IMR-90 (cell line): Measurements from ENCODE around the gene APOH. TPM values are rescaled to one million over a fixed set of nuclear protein-coding genes. Genes with fewer than 3 reads are reported as not detected.

ENCODE experiments used
- ATAC-seq: fragments of 200-7000 bp; cut with Tn5 transposase; 2 replicates; pipeline ENCODE4 v1.9.1; 2020; ENCODE audit warnings: low read depth, mild to moderate bottlenecking, moderate library complexity
- BruUV-seq: library from RNA; stranded (reverse); fragments of 400-500 nt; replicated peaks from 2 replicates; lab custom pipeline; 2021; lab: Mats Ljungman, UMichigan
- CTCF ChIA-PET: fragments of 300-600 bp; formaldehyde crosslinking; extraction: SDS; loops from one replicate; lab custom pipeline; 2021; ENCODE audit warnings: antibody characterized with exemption; lab: Yijun Ruan, JAX
- POLR2A ChIA-PET: fragments of 300-600 bp; sonication (Branson Sonifier 250); formaldehyde crosslinking; loops from one replicate; lab custom pipeline; 2022; ENCODE audit warnings: antibody characterized with exemption; ENCODE audit not compliant: unreplicated experiment; lab: Charles Lee
- DNase-seq: peaks from one replicate; pipeline ENCODE4 v3.0.0; 2013
- H2AFZ ChIP-seq: replicated peaks from 2 replicates; pipeline ENCODE3; 2013; ENCODE audit warnings: low read length, mild to moderate bottlenecking; ENCODE audit not compliant: poor library complexity
- H2AK5ac ChIP-seq: 2 replicates; pipeline ENCODE4 v1.6.1; 2013; ENCODE audit warnings: low read depth, low read length, inconsistent platforms
- H2AK9ac ChIP-seq: replicated peaks from 2 replicates; pipeline ENCODE3; 2013; ENCODE audit warnings: mild to moderate bottlenecking, low read depth, low read length, moderate library complexity; ENCODE audit not compliant: poor library complexity
- H2BK120ac ChIP-seq: 2 replicates; pipeline ENCODE4 v1.6.1; 2013; ENCODE audit warnings: low read depth, low read length, inconsistent platforms
- H2BK15ac ChIP-seq: 3 replicates; pipeline ENCODE4 v1.6.1; 2013; ENCODE audit warnings: low read depth, low read length, inconsistent platforms
- H2BK20ac ChIP-seq: 2 replicates; pipeline ENCODE4 v1.6.1; 2013; ENCODE audit warnings: low read depth, mild to moderate bottlenecking, inconsistent platforms, low read length, moderate library complexity
- H2BK5ac ChIP-seq: 2 replicates; pipeline ENCODE4 v1.6.1; 2013; ENCODE audit warnings: mild to moderate bottlenecking, low read depth, low read length, inconsistent platforms; ENCODE audit not compliant: poor library complexity, severe bottlenecking
- H3K14ac ChIP-seq: replicated peaks from 2 replicates; pipeline ENCODE4 v1.6.1; 2013; ENCODE audit warnings: low read depth, low read length, inconsistent platforms
- H3K18ac ChIP-seq: 2 replicates; pipeline ENCODE4 v1.6.1; 2013; ENCODE audit warnings: low read depth, low read length, control low read depth
- H3K23ac ChIP-seq: 2 replicates; pipeline ENCODE4 v1.6.1; 2013; ENCODE audit warnings: low read depth, low read length, inconsistent platforms
- H3K27ac ChIP-seq: 2 replicates; pipeline ENCODE4 v1.5.1; 2013; ENCODE audit warnings: mild to moderate bottlenecking, control low read depth, low read length; ENCODE audit not compliant: insufficient read depth
- H3K27me3 ChIP-seq: 2 replicates; pipeline ENCODE4 v1.6.1; 2013; ENCODE audit warnings: low read length; ENCODE audit not compliant: control insufficient read depth, insufficient read depth
- H3K36me3 ChIP-seq: 2 replicates; pipeline ENCODE4 v1.6.1; 2013; ENCODE audit warnings: low read length, mixed read lengths; ENCODE audit not compliant: control insufficient read depth, insufficient read depth
- H3K4ac ChIP-seq: 2 replicates; pipeline ENCODE4 v1.6.1; 2013; ENCODE audit warnings: low read depth, low read length, inconsistent platforms
- H3K4me1 ChIP-seq: 2 replicates; pipeline ENCODE4 v1.6.1; 2013; ENCODE audit warnings: low read length, mixed read lengths; ENCODE audit not compliant: control insufficient read depth, insufficient read depth
- H3K4me2 ChIP-seq: 2 replicates; pipeline ENCODE4 v1.6.1; 2013; ENCODE audit warnings: low read depth, mild to moderate bottlenecking, control low read depth, low read length, moderate library complexity
- H3K4me3 ChIP-seq: 2 replicates; pipeline ENCODE4 v1.5.1; 2013; ENCODE audit warnings: low read depth, mild to moderate bottlenecking, control low read depth, low read length, moderate library complexity; ENCODE audit not compliant: insufficient read depth
- H3K56ac ChIP-seq: 2 replicates; pipeline ENCODE4 v1.6.1; 2013; ENCODE audit warnings: low read length, inconsistent platforms; ENCODE audit not compliant: insufficient read depth; ENCODE audit errors: extremely low read depth
- H3K79me1 ChIP-seq, 2 experiments: 2 replicates each; pipeline ENCODE4 v1.6.1; 2013; ENCODE audit warnings: low read length in 2 of 2, inconsistent platforms in 1 of 2, low read depth in 1 of 2
- H3K9ac ChIP-seq: 2 replicates; pipeline ENCODE4 v1.6.1; 2013; ENCODE audit warnings: low read depth, low read length, control low read depth
- H3K9me1 ChIP-seq: 2 replicates; pipeline ENCODE4 v1.6.1; 2013; ENCODE audit warnings: low read length, inconsistent platforms; ENCODE audit not compliant: insufficient read depth
- H3K9me3 ChIP-seq: 2 replicates; pipeline ENCODE4 v1.6.1; 2013; ENCODE audit warnings: low read length; ENCODE audit not compliant: control insufficient read depth, insufficient read depth
- H4K20me1 ChIP-seq: 2 replicates; pipeline ENCODE4 v1.6.1; 2013; ENCODE audit warnings: low read length, inconsistent platforms; ENCODE audit not compliant: insufficient read depth
- H4K5ac ChIP-seq: 2 replicates; pipeline ENCODE4 v1.6.1; 2013; ENCODE audit warnings: mild to moderate bottlenecking, low read depth, low read length, control low read depth
- H4K8ac ChIP-seq, 2 experiments: 2 replicates each; pipeline ENCODE4 v1.6.1; 2013; ENCODE audit warnings: low read depth in 2 of 2, low read length in 2 of 2, control low read depth in 1 of 2, inconsistent platforms in 1 of 2
- H4K91ac ChIP-seq: 2 replicates; pipeline ENCODE4 v1.6.1; 2013; ENCODE audit warnings: low read depth, low read length, inconsistent platforms; ENCODE audit not compliant: insufficient read depth
- MAZ ChIP-seq: IDR thresholded peaks from 2 replicates; pipeline ENCODE4 v1.6.1; 2012; ENCODE audit warnings: low read depth, mild to moderate bottlenecking, low read length, improper control_type of control experiment, moderate library complexity, borderline replicate concordance
- RAD21 ChIP-seq: IDR thresholded peaks from 2 replicates; pipeline ENCODE4 v1.6.1; 2012; ENCODE audit warnings: low read length, improper control_type of control experiment
- WGBS, 2 experiments: methylation state at CpG; one replicate each; pipeline versions ENCODE4 v1.1.5 to v1.1.7; 2013; ENCODE audit warnings: missing lambda C conversion rate in 2 of 2; ENCODE audit not compliant: insufficient read length in 1 of 2; ENCODE audit errors: extremely low coverage in 2 of 2; 5-methylcytosine and 5-hydroxymethylcytosine counted together
- dilution Hi-C: fragments of 300-500 bp; cut with HindIII; formaldehyde crosslinking; loops from one replicate; pipeline ENCODE4 v1.14.3; 2018; ENCODE audit warnings: low sequenced_read_pairs; ENCODE audit not compliant: unreplicated experiment
- in situ Hi-C: fragments of 300-500 bp; cut with MboI; formaldehyde crosslinking; loops from 3 replicates; pipeline ENCODE4 v1.14.3; 2019; ENCODE audit warnings: low sequenced_read_pairs, inconsistent platforms, mixed read lengths
- intact Hi-C: fragments of 100-400 bp; cut with micrococcal nuclease; formaldehyde crosslinking; loops from 2 replicates; pipeline ENCODE4 v1.10.0; 2022
- polyA plus RNA-seq, 3 experiments: library from polyadenylated mRNA; depleted of rRNA; stranded (reverse); fragments of >200 nt; gene quantifications; 2 replicates each; pipeline ENCODE4 v1.2.3, GENCODE V29; 2012; ENCODE audit warnings: low replicate concordance in 1 of 3
- total RNA-seq: library from RNA; depleted of rRNA; stranded (reverse); fragments of >200 nt; gene quantifications from 2 replicates; pipeline ENCODE4 v1.2.3, GENCODE V29; 2012

APOH gene
- total and polyA plus RNA-seq, 2 of the 4 experiments (the other 2 are of a cell fraction), result not detected

- CTCF ChIA-PET, result no interaction called here
- no peak overlapping the region for H3K14ac ChIP-seq
- DNase-seq, result no peak
- H3K4me1 ChIP-seq, result no peaks in the 10 kb centered on the region
- dilution Hi-C loops (no loop called here), intact Hi-C loops (no loop called here), in situ Hi-C loops (no loop called here)
- H2BK5ac ChIP-seq, result no peak overlapping the region
- H3K9ac ChIP-seq, result no peak overlapping the region
- H3K56ac ChIP-seq, result no peak overlapping the region
- H4K91ac ChIP-seq, result no peak overlapping the region
- no peak overlapping the region for H3K4ac ChIP-seq
- H3K36me3 ChIP-seq, result no peaks in the 10 kb centered on the region
- POLR2A ChIA-PET, result no interaction called here
- H2BK20ac ChIP-seq, result no peak overlapping the region
- peaks cover 22% of the 10 kb centered on the region for H3K27me3 ChIP-seq
- H4K5ac ChIP-seq, result no peak overlapping the region
- H3K79me1 ChIP-seq, result no peaks in the 10 kb centered on the region
- H3K4me2 ChIP-seq, result no peak overlapping the region
- WGBS, 2 experiments, result 80% methylated on average over 2 of the region's 8 CpGs; no CpG with 5 or more reads in 1 of the 2 experiments
- no peak overlapping the region for H4K8ac ChIP-seq
- no peak overlapping the region for H3K4me3 ChIP-seq
- no TSS peak for BruUV-seq
- no peak overlapping the region for H3K18ac ChIP-seq
- TF ChIP-seq MAZ, result no peak
- no peak for TF ChIP-seq RAD21
- no peak overlapping the region for H3K27ac ChIP-seq
- H3K23ac ChIP-seq, result no peak overlapping the region
- no peak overlapping the region for H2BK120ac ChIP-seq
- no peaks in the 10 kb centered on the region for H3K9me3 ChIP-seq
- H2BK15ac ChIP-seq, result no peak overlapping the region
- no peak overlapping the region for H2AFZ ChIP-seq
- ATAC-seq, result no peak
- no peaks in the 10 kb centered on the region; the same call in 1 of the 2 replicates for H3K9me1 ChIP-seq
- no peak overlapping the region for H2AK9ac ChIP-seq
- no peaks in the 10 kb centered on the region for H4K20me1 ChIP-seq
- H2AK5ac ChIP-seq, result no peak overlapping the region
Measured at GRCh38 chr17:66220079-66220835, 9.0 kb downstream of the APOH start.
